MM.1S (cell line): ENCODE measurements around the gene ARPC5L.
"Not testable (repeated sequence)": the region's sequence is repeated elsewhere in the genome, so short reads cannot be mapped to it uniquely, and the experiment has no call there.

ENCODE experiments used
- DNase-seq: peaks from one replicate; pipeline ENCODE4 v3.0.0-alpha.2; 2015
- H2AFZ ChIP-seq: fragments of 300-600 bp; sonication (generic); 2 replicates; pipeline ENCODE4 v1.6.0; 2016; ENCODE audit warnings: antibody characterized with exemption, low read length
- H3F3A ChIP-seq: fragments of 300-600 bp; sonication (generic); 2 replicates; pipeline ENCODE4 v1.6.1; 2016; ENCODE audit warnings: mild to moderate bottlenecking, antibody characterized with exemption, low read length, moderate library complexity, mixed read lengths; ENCODE audit not compliant: insufficient read depth
- H3K27ac ChIP-seq: fragments of 300-600 bp; sonication (generic); 2 replicates; pipeline ENCODE4 v1.5.1; 2016; ENCODE audit warnings: mild to moderate bottlenecking, low read length
- H3K27me3 ChIP-seq: fragments of 300-600 bp; sonication (generic); replicated peaks from 2 replicates; pipeline ENCODE4 v1.6.0; 2016; ENCODE audit warnings: low read length; ENCODE audit not compliant: insufficient read depth
- H3K36me3 ChIP-seq: fragments of 300-600 bp; sonication (generic); replicated peaks from 2 replicates; pipeline ENCODE4 v1.6.1; 2016; ENCODE audit warnings: mild to moderate bottlenecking, low read length, mixed read lengths; ENCODE audit not compliant: insufficient read depth
- H3K4me1 ChIP-seq: fragments of 300-600 bp; sonication (generic); 2 replicates; pipeline ENCODE4 v1.6.1; 2016; ENCODE audit warnings: low read length, mixed read lengths
- H3K4me2 ChIP-seq: fragments of 300-600 bp; sonication (generic); 2 replicates; pipeline ENCODE4 v1.6.0; 2016; ENCODE audit warnings: low read depth, low read length
- H3K4me3 ChIP-seq: fragments of 300-600 bp; sonication (generic); 2 replicates; pipeline ENCODE4 v1.5.1; 2016; ENCODE audit warnings: low read length, mixed read lengths
- H3K79me2 ChIP-seq: fragments of 300-600 bp; sonication (generic); 2 replicates; pipeline ENCODE4 v1.6.1; 2016; ENCODE audit warnings: mixed run types, low read length, mixed read lengths
- H3K9ac ChIP-seq: fragments of 300-600 bp; sonication (generic); 2 replicates; pipeline ENCODE4 v1.6.1; 2016; ENCODE audit warnings: low read length, mixed read lengths
- H3K9me2 ChIP-seq: fragments of 300-600 bp; sonication (generic); replicated peaks from 2 replicates; pipeline ENCODE4 v1.6.1; 2016; ENCODE audit warnings: mild to moderate bottlenecking, low read length, mixed read lengths; ENCODE audit not compliant: insufficient read depth
- H3K9me3 ChIP-seq: fragments of 300-600 bp; sonication (generic); replicated peaks from 2 replicates; pipeline ENCODE4 v1.6.1; 2016; ENCODE audit warnings: mild to moderate bottlenecking, low read length, mixed read lengths; ENCODE audit not compliant: insufficient read depth
- H4K20me1 ChIP-seq: fragments of 300-600 bp; sonication (generic); 2 replicates; pipeline ENCODE4 v1.6.1; 2016; ENCODE audit warnings: mild to moderate bottlenecking, low read length, moderate library complexity, mixed read lengths; ENCODE audit not compliant: insufficient read depth
- EZH2 ChIP-seq: fragments of 300-600 bp; sonication (generic); optimal IDR thresholded peaks from 2 replicates; pipeline ENCODE3; 2017; ENCODE audit warnings: low read depth, mild to moderate bottlenecking, antibody characterized with exemption, low read length, mixed read lengths
- EZH2phosphoT487 ChIP-seq: fragments of 300-600 bp; sonication (generic); IDR thresholded peaks from 2 replicates; pipeline ENCODE4 v1.6.1; 2018; ENCODE audit warnings: antibody characterized with exemption, low read length
- TF ChIP-seq, protein P1 (sequence below): fragments of 300-600 bp; sonication (generic); IDR thresholded peaks from 2 replicates; pipeline ENCODE4 v1.5.1; 2016; ENCODE audit warnings: antibody characterized with exemption, low read length, mixed read lengths

ARPC5L gene

GRCh38 chr9:124834591-124834990 is 27.3 kb upstream of the ARPC5L start:
- Histone ChIP-seq H3K4me1 (no peaks in the 10 kb centered on the region), H4K20me1 (no peaks in the 10 kb centered on the region), H3F3A (no peaks in the 10 kb centered on the region), H2AFZ (no peak overlapping the region), H3K36me3 (no peaks in the 10 kb centered on the region), H3K9me2 (no peaks in the 10 kb centered on the region), H3K9ac (no peak overlapping the region), H3K79me2 (no peaks in the 10 kb centered on the region), H3K4me2 (no peak overlapping the region), H3K4me3 (no peak overlapping the region), H3K27me3 (no peaks in the 10 kb centered on the region), H3K27ac (no peak overlapping the region), H3K9me3 (no peaks in the 10 kb centered on the region)
- TF ChIP-seq, protein P1, sequence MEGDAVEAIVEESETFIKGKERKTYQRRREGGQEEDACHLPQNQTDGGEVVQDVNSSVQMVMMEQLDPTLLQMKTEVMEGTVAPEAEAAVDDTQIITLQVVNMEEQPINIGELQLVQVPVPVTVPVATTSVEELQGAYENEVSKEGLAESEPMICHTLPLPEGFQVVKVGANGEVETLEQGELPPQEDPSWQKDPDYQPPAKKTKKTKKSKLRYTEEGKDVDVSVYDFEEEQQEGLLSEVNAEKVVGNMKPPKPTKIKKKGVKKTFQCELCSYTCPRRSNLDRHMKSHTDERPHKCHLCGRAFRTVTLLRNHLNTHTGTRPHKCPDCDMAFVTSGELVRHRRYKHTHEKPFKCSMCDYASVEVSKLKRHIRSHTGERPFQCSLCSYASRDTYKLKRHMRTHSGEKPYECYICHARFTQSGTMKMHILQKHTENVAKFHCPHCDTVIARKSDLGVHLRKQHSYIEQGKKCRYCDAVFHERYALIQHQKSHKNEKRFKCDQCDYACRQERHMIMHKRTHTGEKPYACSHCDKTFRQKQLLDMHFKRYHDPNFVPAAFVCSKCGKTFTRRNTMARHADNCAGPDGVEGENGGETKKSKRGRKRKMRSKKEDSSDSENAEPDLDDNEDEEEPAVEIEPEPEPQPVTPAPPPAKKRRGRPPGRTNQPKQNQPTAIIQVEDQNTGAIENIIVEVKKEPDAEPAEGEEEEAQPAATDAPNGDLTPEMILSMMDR = no peak
- TF ChIP-seq EZH2 = no peak
- no peak for TF ChIP-seq EZH2phosphoT487
- no peak for DNase-seq

DNA sequence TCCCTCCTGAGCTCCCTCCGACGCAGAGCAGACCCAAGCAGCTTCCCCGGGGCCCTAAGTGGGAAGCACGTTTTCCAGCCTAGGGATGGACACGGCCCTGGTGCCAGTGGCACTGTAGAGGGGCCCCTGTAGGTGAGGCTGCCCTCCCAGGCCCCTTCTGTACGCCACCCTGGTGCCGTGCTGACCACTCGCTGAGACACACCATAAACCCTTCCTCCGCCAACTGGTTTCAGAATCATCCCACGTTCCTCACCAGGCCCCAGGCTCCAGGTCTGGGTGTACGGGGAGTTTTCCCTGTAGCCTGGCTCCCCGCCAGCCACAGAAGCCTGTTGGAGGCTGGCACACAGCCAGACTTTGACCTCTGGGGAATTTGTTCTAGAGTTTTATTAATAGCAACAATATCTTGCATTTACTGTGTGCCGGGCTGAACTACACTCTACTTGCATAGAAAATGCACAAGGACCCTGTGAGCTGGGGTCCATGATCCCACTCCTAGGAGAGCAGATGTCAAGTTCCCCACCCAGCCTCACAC is 26.8 kb upstream of the ARPC5L start:
- Histone ChIP-seq H3K4me3 (no peak overlapping the region), H3K79me2 (no peaks in the 10 kb centered on the region), H3K9ac (no peak overlapping the region), H3F3A (no peaks in the 10 kb centered on the region), H3K36me3 (no peaks in the 10 kb centered on the region), H3K4me2 (no peak overlapping the region), H3K27ac (no peak overlapping the region), H3K27me3 (no peaks in the 10 kb centered on the region), H3K9me3 (no peaks in the 10 kb centered on the region), H2AFZ (no peak overlapping the region), H4K20me1 (no peaks in the 10 kb centered on the region), H3K4me1 (no peaks in the 10 kb centered on the region), H3K9me2 (no peaks in the 10 kb centered on the region)
- TF ChIP-seq, protein P1 = no peak
- TF ChIP-seq EZH2 (no peak), EZH2phosphoT487 (no peak)
- no peak for DNase-seq

- H3K9me2 ChIP-seq, H3F3A ChIP-seq, H4K20me1 ChIP-seq, H3K4me3 ChIP-seq, H3K9me3 ChIP-seq, H3K4me2 ChIP-seq, H3K9ac ChIP-seq, DNase-seq, H3K79me2 ChIP-seq, H3K4me1 ChIP-seq, H3K27ac ChIP-seq, H2AFZ ChIP-seq, H3K36me3 ChIP-seq, H3K27me3 ChIP-seq: not testable (repeated sequence)
Measured at GRCh38 chr9:124838132-124838531, 23.8 kb upstream of the ARPC5L start.

- not testable (repeated sequence) for H3K4me3 ChIP-seq, H3F3A ChIP-seq, H4K20me1 ChIP-seq, H3K4me1 ChIP-seq, H3K4me2 ChIP-seq, H3K79me2 ChIP-seq, DNase-seq, H2AFZ ChIP-seq, H3K9me3 ChIP-seq, H3K27me3 ChIP-seq, H3K27ac ChIP-seq, H3K9me2 ChIP-seq, H3K9ac ChIP-seq, H3K36me3 ChIP-seq
Measured at GRCh38 chr9:124838567-124839275, 23.2 kb upstream of the ARPC5L start.
